AG04449 (cell line): Measurements from ENCODE around the gene ZNF3.
A peak's percentile ranks its signal among the peaks of the same experiment; 100 is the strongest.
"Not testable (repeated sequence)": the region's sequence is repeated elsewhere in the genome, so short reads cannot be mapped to it uniquely, and the experiment has no call there.

Source experiments
- CTCF ChIA-PET: fragments of 350-600 bp; formaldehyde crosslinking; extraction: SDS; loops from one replicate; lab custom pipeline; 2021; ENCODE audit warnings: antibody characterized with exemption; lab: Yijun Ruan, JAX
- POLR2A ChIA-PET: fragments of 400-600, 350-600 bp; formaldehyde crosslinking; extraction: SDS; loops from one replicate; lab custom pipeline; 2020; ENCODE audit warnings: antibody characterized with exemption, inconsistent platforms; lab: Yijun Ruan, JAX
- DNase-seq: peaks from one replicate; pipeline ENCODE4 v3.0.0-alpha.2; 2010; ENCODE audit warnings: low read depth, low spot score
- H3K4me3 ChIP-seq: 2 replicates; pipeline ENCODE4 v1.5.1; 2011; ENCODE audit warnings: low read depth, mild to moderate bottlenecking, control low read depth, low read length
- CTCF ChIP-seq: IDR thresholded peaks from one replicate; pipeline ENCODE4 v1.5.1; 2011; ENCODE audit warnings: mild to moderate bottlenecking, moderate library complexity, low read length, control low read depth, inconsistent platforms; ENCODE audit not compliant: insufficient read depth; ENCODE audit errors: missing control alignments

ZNF3 gene

GRCh38 chr7:100081535-100082102 is at the start of gene ZNF3:
Gene ZNF3, minus strand, starts transcription at chr7:100081723. Its CDS starts 4,366 bp downstream, at chr7:100077357.
- CTCF ChIA-PET: interaction anchor here (0.7 to 8.4 kb wide), 14 partner anchors 9 to 164 kb away, joined by 3 to 105 read pairs (median 6); partner anchors contain the start of genes MCM7 and ZKSCAN1
- POLR2A ChIA-PET: interaction anchor here (0.7 to 0.8 kb wide), 2 partner anchors 66 to 94 kb away, joined by 3 to 5 read pairs; partner anchors contain the start of gene ZKSCAN1
- peak; percentile 95 for DNase-seq
- peak; percentile 98 for TF ChIP-seq CTCF
- peak within 1 kb of the TSS; percentile 97 for H3K4me3 ChIP-seq

- CTCF ChIA-PET: interaction anchor here (0.5 to 11.8 kb wide), 39 partner anchors 8 to 1125 kb away, joined by 3 to 298 read pairs (median 4); partner anchors contain the start of genes CNPY4, GPC2, LAMTOR4 and PVRIG
- TF ChIP-seq CTCF: peak; percentile 91
- no peak for DNase-seq
- POLR2A ChIA-PET: no interaction called here
- no peak overlapping the region for H3K4me3 ChIP-seq
Measured at GRCh38 chr7:100130608-100131453, 49.3 kb upstream of the ZNF3 start.

- DNase-seq, H3K4me3 ChIP-seq, POLR2A ChIA-PET: not testable (repeated sequence)
- CTCF ChIA-PET: interaction anchor here (0.6 to 11.8 kb wide), 29 partner anchors 8 to 275 kb away, joined by 3 to 298 read pairs (median 5); partner anchors contain the start of genes CNPY4, LAMTOR4, PVRIG and TRAPPC14
Measured at GRCh38 chr7:100130220-100130607, 48.7 kb upstream of the ZNF3 start.

GRCh38 chr7:100128637-100128963 is 47.1 kb upstream of the ZNF3 start:
- no peak for DNase-seq
- no peak overlapping the region for H3K4me3 ChIP-seq

GRCh38 chr7:100127866-100128636 is 46.5 kb upstream of the ZNF3 start:
- no peak for TF ChIP-seq CTCF
- no peak for DNase-seq
- POLR2A ChIA-PET: interaction anchor here (1.0 kb wide), 1 partner anchor 134 kb away, joined by 3 read pairs; no protein-coding TSS in a partner anchor
- peak overlapping the region; percentile 94 for H3K4me3 ChIP-seq
- CTCF ChIA-PET: interaction anchor here (0.6 to 11.8 kb wide), 8 partner anchors 7 to 134 kb away, joined by 3 to 298 read pairs (median 14); partner anchors contain the start of genes CNPY4, LAMTOR4 and PVRIG

More at GRCh38 chr7:100128637-100128963, 47.1 kb upstream of the ZNF3 start:
- TF ChIP-seq CTCF: no peak
- ChIA-PET POLR2A (interaction anchor here (1.0 kb wide), 1 partner anchor 135 kb away, joined by 3 read pairs; no protein-coding TSS in a partner anchor), CTCF (interaction anchor here (0.6 to 11.8 kb wide), 9 partner anchors 8 to 135 kb away, joined by 3 to 298 read pairs (median 5); partner anchors contain the start of genes CNPY4, LAMTOR4 and PVRIG)
